GM18519 (cell line): ENCODE results near the gene CGREF1.
"Not testable (repeated sequence)": the region's sequence is repeated elsewhere in the genome, so short reads cannot be mapped to it uniquely, and the experiment has no call there.

Experiments used
- ATAC-seq: cut with Tn5 transposase; IDR thresholded peaks from one replicate; pipeline ENCODE4 v1.9.1; 2021; ENCODE audit warnings: mild to moderate bottlenecking, moderate library complexity; ENCODE audit not compliant: unreplicated experiment, low FRiP score

CGREF1 gene

GRCh38 chr2:27115519-27115918 lies 3.4 kb downstream of the CGREF1 start:
- ATAC-seq: no peak

- ATAC-seq: not testable (repeated sequence)
Observed at GRCh38 chr2:27111392-27112078, 7.4 kb downstream of the CGREF1 start.

GRCh38 chr2:27110603-27111352 lies 8.2 kb downstream of the CGREF1 start:
- not testable (repeated sequence) for ATAC-seq

- ATAC-seq: no peak
Observed at GRCh38 chr2:27109083-27109482, 9.8 kb downstream of the CGREF1 start.

GRCh38 chr2:27108221-27108620 lies 10.7 kb downstream of the CGREF1 start:
- no peak for ATAC-seq

- ATAC-seq: no peak
Observed at GRCh38 chr2:27105981-27106380, 12.9 kb downstream of the CGREF1 start.

GRCh38 chr2:27102329-27102728 lies 16.6 kb downstream of the CGREF1 start:
- no peak for ATAC-seq

- no peak for ATAC-seq
Observed at GRCh38 chr2:27100036-27100435, 18.9 kb downstream of the CGREF1 start.

- ATAC-seq: no peak
Observed at GRCh38 chr2:27099334-27099955, 19.5 kb downstream of the CGREF1 start.

GRCh38 chr2:27097341-27097740 lies 21.6 kb downstream of the CGREF1 start:
- ATAC-seq: no peak

- no peak for ATAC-seq
Observed at GRCh38 chr2:27096748-27097297, 22.1 kb downstream of the CGREF1 start.

- ATAC-seq: no peak
Observed at GRCh38 chr2:27095745-27096651, 22.9 kb downstream of the CGREF1 start.

- ATAC-seq: no peak
Observed at GRCh38 chr2:27095427-27095744, 23.5 kb downstream of the CGREF1 start.

- no peak for ATAC-seq
Observed at GRCh38 chr2:27094353-27094984, 24.5 kb downstream of the CGREF1 start.

- ATAC-seq: no peak
Observed at GRCh38 chr2:27093430-27094352, 25.2 kb downstream of the CGREF1 start.

GRCh38 chr2:27092696-27093429 lies 26.1 kb downstream of the CGREF1 start:
- no peak for ATAC-seq

- ATAC-seq: no peak
Observed at GRCh38 chr2:27091746-27092695, 26.9 kb downstream of the CGREF1 start.
